Measurements from ENCODE around the gene PABPC1L. TPM values are rescaled to one million over a fixed set of nuclear protein-coding genes. Genes with fewer than 3 reads are reported as not detected.
A peak's percentile ranks its signal among the peaks of the same experiment; 100 is the strongest.

PABPC1L gene
- polyA plus RNA-seq, 1 experiment = 25.9 TPM

DNA sequence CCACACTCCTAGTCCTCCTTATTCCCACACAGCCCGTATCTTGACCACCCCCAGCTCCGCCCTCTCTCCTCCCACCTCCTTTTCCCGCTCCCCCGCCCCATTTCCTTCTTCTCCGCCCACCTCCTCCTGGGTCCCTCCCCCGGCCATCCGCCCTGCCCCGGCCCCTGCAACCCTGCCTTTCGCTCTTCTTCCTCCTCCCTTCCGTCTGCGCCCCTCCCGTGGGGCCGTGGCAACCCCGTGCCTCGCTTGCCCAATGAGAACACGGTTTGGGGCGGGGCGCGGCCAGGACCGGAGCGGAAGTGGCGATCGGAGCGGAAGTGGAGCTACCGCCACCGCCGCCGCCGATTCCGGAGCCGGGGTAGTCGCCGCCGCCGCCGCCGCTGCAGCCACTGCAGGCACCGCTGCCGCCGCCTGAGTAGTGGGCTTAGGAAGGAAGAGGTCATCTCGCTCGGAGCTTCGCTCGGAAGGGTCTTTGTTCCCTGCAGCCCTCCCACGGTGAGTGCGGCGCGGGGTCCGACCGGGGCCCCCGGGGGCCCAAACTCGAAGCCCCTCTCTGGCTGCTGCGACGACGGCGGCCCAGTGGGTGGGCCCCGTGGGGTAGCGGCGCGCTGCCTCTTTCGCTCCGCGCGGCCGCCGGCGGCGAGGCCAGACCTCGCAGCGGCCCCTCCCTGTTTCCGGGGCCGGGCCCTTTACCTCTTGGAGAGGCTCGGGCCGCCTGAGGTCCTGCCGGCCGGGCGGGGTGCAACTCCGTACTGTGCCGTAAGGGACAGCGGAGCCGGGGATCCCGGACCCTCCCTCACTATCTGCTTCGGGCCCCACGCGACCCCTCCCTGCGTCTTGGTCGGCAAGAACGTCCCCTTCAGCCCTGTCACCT, 24.2 kb upstream of the PABPC1L start, which contains the start of gene YWHAB:
YWHAB (plus strand) TSS at position 314 of the 874 bp plus-strand sequence. CDS start 15,829 bp downstream, outside the sequence.
- ChIA-PET CTCF (no interaction called here), POLR2A (interaction anchor here (0.7 to 1.4 kb wide), 5 partner anchors 10 to 185 kb away, joined by 3 to 9 read pairs (median 3); no protein-coding TSS in a partner anchor)
- TF ChIP-seq, protein P1, sequence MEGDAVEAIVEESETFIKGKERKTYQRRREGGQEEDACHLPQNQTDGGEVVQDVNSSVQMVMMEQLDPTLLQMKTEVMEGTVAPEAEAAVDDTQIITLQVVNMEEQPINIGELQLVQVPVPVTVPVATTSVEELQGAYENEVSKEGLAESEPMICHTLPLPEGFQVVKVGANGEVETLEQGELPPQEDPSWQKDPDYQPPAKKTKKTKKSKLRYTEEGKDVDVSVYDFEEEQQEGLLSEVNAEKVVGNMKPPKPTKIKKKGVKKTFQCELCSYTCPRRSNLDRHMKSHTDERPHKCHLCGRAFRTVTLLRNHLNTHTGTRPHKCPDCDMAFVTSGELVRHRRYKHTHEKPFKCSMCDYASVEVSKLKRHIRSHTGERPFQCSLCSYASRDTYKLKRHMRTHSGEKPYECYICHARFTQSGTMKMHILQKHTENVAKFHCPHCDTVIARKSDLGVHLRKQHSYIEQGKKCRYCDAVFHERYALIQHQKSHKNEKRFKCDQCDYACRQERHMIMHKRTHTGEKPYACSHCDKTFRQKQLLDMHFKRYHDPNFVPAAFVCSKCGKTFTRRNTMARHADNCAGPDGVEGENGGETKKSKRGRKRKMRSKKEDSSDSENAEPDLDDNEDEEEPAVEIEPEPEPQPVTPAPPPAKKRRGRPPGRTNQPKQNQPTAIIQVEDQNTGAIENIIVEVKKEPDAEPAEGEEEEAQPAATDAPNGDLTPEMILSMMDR (IDR thresholded peaks at IDR 0.05; ENCODE audit: low read depth, low read length) = no peak
- Histone ChIP-seq H3K4me3 (ENCODE audit: low read depth, low read length) (peak within 1 kb of the TSS; percentile 89), H3K27me3 (ENCODE audit: control insufficient read depth, insufficient read depth, low read length) (no peaks in the 10 kb centered on the region), H3K9me3 (ENCODE audit: control insufficient read depth, insufficient read depth, low read length) (no peaks in the 10 kb centered on the region), H3K27ac (ENCODE audit: low read depth, low read length) (peak within 1 kb of the TSS; percentile 66)
- DNase-seq (ENCODE audit: low read depth, low spot score) = peak; percentile 92

DNA sequence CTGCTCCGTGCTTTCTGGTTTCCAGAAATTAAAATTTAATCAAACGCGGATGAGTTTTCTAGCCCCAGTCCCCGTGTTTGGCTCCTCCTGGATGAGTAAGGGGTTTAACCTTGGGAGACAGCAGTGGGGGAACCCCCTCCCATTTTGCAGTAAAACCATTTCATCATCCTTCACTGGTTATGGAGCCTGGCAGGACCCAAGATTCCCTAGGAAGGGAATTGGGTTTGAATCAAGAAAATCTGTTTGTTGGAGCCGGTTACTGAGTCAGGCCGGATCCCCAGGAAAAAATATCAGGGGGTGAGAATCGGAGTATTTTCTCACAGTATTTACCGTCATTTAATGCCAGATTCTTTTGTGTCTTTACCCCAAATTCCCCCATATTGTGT, 23.6 kb upstream of the PABPC1L start:
- CTCF ChIA-PET = no interaction called here
- no peak for DNase-seq (ENCODE audit: low read depth, low spot score)
- no peaks in the 10 kb centered on the region for H3K27me3 ChIP-seq (ENCODE audit: control insufficient read depth, insufficient read depth, low read length)
- H3K4me3 ChIP-seq (ENCODE audit: low read depth, low read length) = peak overlapping the region; percentile 89
- H3K9me3 ChIP-seq (ENCODE audit: control insufficient read depth, insufficient read depth, low read length) = no peaks in the 10 kb centered on the region
- peak overlapping the region; percentile 13 for H3K27ac ChIP-seq (ENCODE audit: low read depth, low read length)
- TF ChIP-seq, protein P1 (IDR thresholded peaks at IDR 0.05; ENCODE audit: low read depth, low read length) = no peak
- POLR2A ChIA-PET = no interaction called here

DNA sequence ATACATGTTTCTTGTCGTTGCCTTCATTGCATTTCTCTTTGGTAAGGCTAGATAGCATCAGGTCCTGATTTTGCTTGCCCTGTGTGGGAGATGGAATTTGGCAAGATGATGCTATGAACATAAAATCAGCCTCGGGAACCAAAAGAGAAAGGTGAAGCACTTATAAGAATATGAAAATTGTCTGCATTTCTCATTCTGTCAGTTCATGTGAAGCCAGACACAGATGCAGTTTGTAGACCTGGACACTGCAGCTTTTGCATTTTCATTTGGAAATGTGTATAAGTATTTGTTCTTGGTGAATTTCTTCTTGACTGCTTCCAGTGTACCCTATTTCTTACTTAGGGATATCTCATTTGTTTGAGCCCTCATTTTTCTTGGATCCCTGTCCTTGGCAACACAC, 23.0 kb upstream of the PABPC1L start:
- Histone ChIP-seq H3K9me3 (ENCODE audit: control insufficient read depth, insufficient read depth, low read length) (no peaks in the 10 kb centered on the region), H3K27me3 (ENCODE audit: control insufficient read depth, insufficient read depth, low read length) (no peaks in the 10 kb centered on the region), H3K4me3 (ENCODE audit: low read depth, low read length) (peak overlapping the region; percentile 89), H3K27ac (ENCODE audit: low read depth, low read length) (no peak overlapping the region)
- ChIA-PET CTCF (no interaction called here), POLR2A (no interaction called here)
- no peak for DNase-seq (ENCODE audit: low read depth, low spot score)
- TF ChIP-seq, protein P1 (IDR thresholded peaks at IDR 0.05; ENCODE audit: low read depth, low read length) = no peak

DNA sequence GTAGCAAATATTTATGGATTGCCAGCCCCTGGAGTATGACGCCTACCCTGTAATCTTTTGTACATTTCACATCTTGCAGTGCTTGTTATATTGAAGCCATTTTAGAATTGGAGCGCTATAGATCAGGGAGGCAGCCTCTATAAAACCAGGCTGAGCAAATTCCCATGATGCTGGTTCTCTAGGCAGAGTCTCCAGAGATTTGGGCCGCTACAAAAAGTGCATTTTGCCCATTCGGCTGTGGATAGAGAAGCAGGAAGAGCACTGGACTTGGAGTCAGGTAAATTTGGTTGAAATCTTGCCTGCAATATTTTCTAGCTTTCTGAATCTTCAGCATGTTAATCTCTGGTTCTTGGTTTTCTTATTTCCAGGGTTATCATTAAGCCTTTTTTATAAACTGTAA, 22.4 kb upstream of the PABPC1L start:
- ChIA-PET POLR2A (no interaction called here), CTCF (interaction anchor here (1.1 to 2.5 kb wide), 6 partner anchors 16 to 406 kb away, joined by 3 to 15 read pairs (median 6); partner anchors contain the start of gene PABPC1L)
- Histone ChIP-seq H3K27me3 (ENCODE audit: control insufficient read depth, insufficient read depth, low read length) (no peaks in the 10 kb centered on the region), H3K4me3 (ENCODE audit: low read depth, low read length) (peak overlapping the region; percentile 89), H3K9me3 (ENCODE audit: control insufficient read depth, insufficient read depth, low read length) (no peaks in the 10 kb centered on the region), H3K27ac (ENCODE audit: low read depth, low read length) (no peak overlapping the region)
- TF ChIP-seq, protein P1 (IDR thresholded peaks at IDR 0.05; ENCODE audit: low read depth, low read length) = no peak
- no peak for DNase-seq (ENCODE audit: low read depth, low spot score)

Measured in AG04450 (cell line).